Measurements from ENCODE around the gene NTN5. TPM values are rescaled to one million over a fixed set of nuclear protein-coding genes. Genes with fewer than 3 reads are reported as not detected.
"Not testable (repeated sequence)": the region's sequence is repeated elsewhere in the genome, so short reads cannot be mapped to it uniquely, and the experiment has no call there.

The NTN5 gene
- total RNA-seq, 1 donor from 2014 or later: 0.98 TPM

GRCh38 chr19:48634036-48634342 lies 38.8 kb downstream of the NTN5 start:
- Histone ChIP-seq H3K9me3 (no peaks in the 10 kb centered on the region), H3K36me3 (peaks cover 0 to 5% of the 10 kb centered on the region in 2 donors), H3K27me3 (no peaks in the 10 kb centered on the region), H3K4me3 (peak overlapping the region; percentile 54 to 69), H3K27ac (peak overlapping the region; percentile 99), H3K4me1 (peaks cover 82% of the 10 kb centered on the region)
- no peak for DNase-seq (ENCODE audit: extremely low spot score in 2 of 2)
- TF ChIP-seq CTCF (IDR thresholded peaks at IDR 0.05) (no peak), POLR2A (IDR thresholded peaks at IDR 0.05) (no peak), POLR2AphosphoS5 (IDR thresholded peaks at IDR 0.05; ENCODE audit: insufficient read depth in 1 of 2, low read depth in 1 of 2) (no peak)
- intact Hi-C loops (cut with DNase I): loop anchor here (10.0 kb wide), 1 partner anchor 331 kb away; the partner anchor contains the start of gene FTL

GRCh38 chr19:48633148-48634035 lies 39.4 kb downstream of the NTN5 start:
- peak in 1 of 2 donors; percentile 90 for DNase-seq (ENCODE audit: extremely low spot score in 2 of 2)
- TF ChIP-seq POLR2A (IDR thresholded peaks at IDR 0.05) (no peak), POLR2AphosphoS5 (IDR thresholded peaks at IDR 0.05; ENCODE audit: insufficient read depth in 1 of 2, low read depth in 1 of 2) (no peak), CTCF (IDR thresholded peaks at IDR 0.05) (no peak)
- H3K4me3 ChIP-seq: peak overlapping the region in 1 of 2 donors; percentile 54
- H3K9me3 ChIP-seq: no peaks in the 10 kb centered on the region
- intact Hi-C loops (cut with DNase I): loop anchor here (10.0 kb wide), 1 partner anchor 331 kb away; the partner anchor contains the start of gene FTL
- peak overlapping the region; percentile 99 for H3K27ac ChIP-seq
- H3K27me3 ChIP-seq: no peaks in the 10 kb centered on the region
- peaks cover 0 to 5% of the 10 kb centered on the region in 2 donors for H3K36me3 ChIP-seq
- peaks cover 76% of the 10 kb centered on the region for H3K4me1 ChIP-seq

GRCh38 chr19:48632692-48633147 lies 40.1 kb downstream of the NTN5 start:
- no peak for TF ChIP-seq POLR2AphosphoS5 (IDR thresholded peaks at IDR 0.05; ENCODE audit: insufficient read depth in 1 of 2, low read depth in 1 of 2)
- TF ChIP-seq CTCF (IDR thresholded peaks at IDR 0.05): no peak
- no peak for TF ChIP-seq POLR2A (IDR thresholded peaks at IDR 0.05)
- H3K27ac ChIP-seq: peak overlapping the region; percentile 99
- H3K4me3 ChIP-seq: no peak overlapping the region
- peaks cover 0 to 5% of the 10 kb centered on the region in 2 donors for H3K36me3 ChIP-seq
- peaks cover 73% of the 10 kb centered on the region for H3K4me1 ChIP-seq
- no peaks in the 10 kb centered on the region for H3K9me3 ChIP-seq
- peak in 1 of 2 donors; percentile 90 for DNase-seq (ENCODE audit: extremely low spot score in 2 of 2)
- intact Hi-C loops (cut with DNase I): loop anchor here (10.0 kb wide), 1 partner anchor 332 kb away; the partner anchor contains the start of gene FTL
- H3K27me3 ChIP-seq: no peaks in the 10 kb centered on the region

GRCh38 chr19:48632286-48632685 lies 40.5 kb downstream of the NTN5 start:
- not testable (repeated sequence) for H3K4me3 ChIP-seq; H3K27me3 ChIP-seq; H3K36me3 ChIP-seq; H3K9me3 ChIP-seq; DNase-seq (ENCODE audit: extremely low spot score in 2 of 2)
- intact Hi-C loops (cut with DNase I): loop anchor here (10.0 kb wide), 1 partner anchor 333 kb away; the partner anchor contains the start of gene FTL
- Histone ChIP-seq H3K27ac (peak overlapping the region; percentile 99), H3K4me1 (peaks cover 73% of the 10 kb centered on the region)

- TF ChIP-seq CTCF (IDR thresholded peaks at IDR 0.05) (no peak), POLR2A (IDR thresholded peaks at IDR 0.05) (no peak), POLR2AphosphoS5 (IDR thresholded peaks at IDR 0.05; ENCODE audit: insufficient read depth in 1 of 2, low read depth in 1 of 2) (no peak)
- Histone ChIP-seq H3K27ac (peak overlapping the region; percentile 79), H3K36me3 (peaks cover 0 to 5% of the 10 kb centered on the region in 2 donors), H3K27me3 (no peaks in the 10 kb centered on the region), H3K4me3 (no peak overlapping the region), H3K4me1 (peaks cover 63% of the 10 kb centered on the region), H3K9me3 (no peaks in the 10 kb centered on the region)
- intact Hi-C loops (cut with DNase I): loop anchor here (10.0 kb wide), 1 partner anchor 334 kb away; the partner anchor contains the start of gene FTL
- no peak for DNase-seq (ENCODE audit: extremely low spot score in 2 of 2)
Measured at GRCh38 chr19:48631225-48631624, 41.6 kb downstream of the NTN5 start.

All from vagina (tissue), 2 donors.